IMR-90 (cell line): ENCODE results near the gene C4orf33. TPM values are rescaled to one million over a fixed set of nuclear protein-coding genes. Genes with fewer than 3 reads are reported as not detected.

Source experiments
- ATAC-seq: fragments of 200-7000 bp; cut with Tn5 transposase; 2 replicates; pipeline ENCODE4 v1.9.1; 2020; ENCODE audit warnings: low read depth, mild to moderate bottlenecking, moderate library complexity
- BruUV-seq: library from RNA; stranded (reverse); fragments of 400-500 nt; replicated peaks from 2 replicates; lab custom pipeline; 2021; lab: Mats Ljungman, UMichigan
- CTCF ChIA-PET: fragments of 300-600 bp; formaldehyde crosslinking; extraction: SDS; loops from one replicate; lab custom pipeline; 2021; ENCODE audit warnings: antibody characterized with exemption; lab: Yijun Ruan, JAX
- POLR2A ChIA-PET: fragments of 300-600 bp; sonication (Branson Sonifier 250); formaldehyde crosslinking; loops from one replicate; lab custom pipeline; 2022; ENCODE audit warnings: antibody characterized with exemption; ENCODE audit not compliant: unreplicated experiment; lab: Charles Lee
- DNase-seq: peaks from one replicate; pipeline ENCODE4 v3.0.0; 2013
- H2AFZ ChIP-seq: replicated peaks from 2 replicates; pipeline ENCODE3; 2013; ENCODE audit warnings: low read length, mild to moderate bottlenecking; ENCODE audit not compliant: poor library complexity
- H2AK5ac ChIP-seq: 2 replicates; pipeline ENCODE4 v1.6.1; 2013; ENCODE audit warnings: low read depth, low read length, inconsistent platforms
- H2AK9ac ChIP-seq: replicated peaks from 2 replicates; pipeline ENCODE3; 2013; ENCODE audit warnings: mild to moderate bottlenecking, low read depth, low read length, moderate library complexity; ENCODE audit not compliant: poor library complexity
- H2BK120ac ChIP-seq: 2 replicates; pipeline ENCODE4 v1.6.1; 2013; ENCODE audit warnings: low read depth, low read length, inconsistent platforms
- H2BK15ac ChIP-seq: 3 replicates; pipeline ENCODE4 v1.6.1; 2013; ENCODE audit warnings: low read depth, low read length, inconsistent platforms
- H2BK20ac ChIP-seq: 2 replicates; pipeline ENCODE4 v1.6.1; 2013; ENCODE audit warnings: low read depth, mild to moderate bottlenecking, inconsistent platforms, low read length, moderate library complexity
- H2BK5ac ChIP-seq: 2 replicates; pipeline ENCODE4 v1.6.1; 2013; ENCODE audit warnings: mild to moderate bottlenecking, low read depth, low read length, inconsistent platforms; ENCODE audit not compliant: poor library complexity, severe bottlenecking
- H3K14ac ChIP-seq: replicated peaks from 2 replicates; pipeline ENCODE4 v1.6.1; 2013; ENCODE audit warnings: low read depth, low read length, inconsistent platforms
- H3K18ac ChIP-seq: 2 replicates; pipeline ENCODE4 v1.6.1; 2013; ENCODE audit warnings: low read depth, low read length, control low read depth
- H3K23ac ChIP-seq: 2 replicates; pipeline ENCODE4 v1.6.1; 2013; ENCODE audit warnings: low read depth, low read length, inconsistent platforms
- H3K27ac ChIP-seq: 2 replicates; pipeline ENCODE4 v1.5.1; 2013; ENCODE audit warnings: mild to moderate bottlenecking, control low read depth, low read length; ENCODE audit not compliant: insufficient read depth
- H3K27me3 ChIP-seq: 2 replicates; pipeline ENCODE4 v1.6.1; 2013; ENCODE audit warnings: low read length; ENCODE audit not compliant: control insufficient read depth, insufficient read depth
- H3K36me3 ChIP-seq: 2 replicates; pipeline ENCODE4 v1.6.1; 2013; ENCODE audit warnings: low read length, mixed read lengths; ENCODE audit not compliant: control insufficient read depth, insufficient read depth
- H3K4ac ChIP-seq: 2 replicates; pipeline ENCODE4 v1.6.1; 2013; ENCODE audit warnings: low read depth, low read length, inconsistent platforms
- H3K4me1 ChIP-seq: 2 replicates; pipeline ENCODE4 v1.6.1; 2013; ENCODE audit warnings: low read length, mixed read lengths; ENCODE audit not compliant: control insufficient read depth, insufficient read depth
- H3K4me2 ChIP-seq: 2 replicates; pipeline ENCODE4 v1.6.1; 2013; ENCODE audit warnings: low read depth, mild to moderate bottlenecking, control low read depth, low read length, moderate library complexity
- H3K4me3 ChIP-seq: 2 replicates; pipeline ENCODE4 v1.5.1; 2013; ENCODE audit warnings: low read depth, mild to moderate bottlenecking, control low read depth, low read length, moderate library complexity; ENCODE audit not compliant: insufficient read depth
- H3K56ac ChIP-seq: 2 replicates; pipeline ENCODE4 v1.6.1; 2013; ENCODE audit warnings: low read length, inconsistent platforms; ENCODE audit not compliant: insufficient read depth; ENCODE audit errors: extremely low read depth
- H3K79me1 ChIP-seq, 2 experiments: 2 replicates each; pipeline ENCODE4 v1.6.1; 2013; ENCODE audit warnings: low read length in 2 of 2, inconsistent platforms in 1 of 2, low read depth in 1 of 2
- H3K9ac ChIP-seq: 2 replicates; pipeline ENCODE4 v1.6.1; 2013; ENCODE audit warnings: low read depth, low read length, control low read depth
- H3K9me1 ChIP-seq: 2 replicates; pipeline ENCODE4 v1.6.1; 2013; ENCODE audit warnings: low read length, inconsistent platforms; ENCODE audit not compliant: insufficient read depth
- H3K9me3 ChIP-seq: 2 replicates; pipeline ENCODE4 v1.6.1; 2013; ENCODE audit warnings: low read length; ENCODE audit not compliant: control insufficient read depth, insufficient read depth
- H4K20me1 ChIP-seq: 2 replicates; pipeline ENCODE4 v1.6.1; 2013; ENCODE audit warnings: low read length, inconsistent platforms; ENCODE audit not compliant: insufficient read depth
- H4K5ac ChIP-seq: 2 replicates; pipeline ENCODE4 v1.6.1; 2013; ENCODE audit warnings: mild to moderate bottlenecking, low read depth, low read length, control low read depth
- H4K8ac ChIP-seq, 2 experiments: 2 replicates each; pipeline ENCODE4 v1.6.1; 2013; ENCODE audit warnings: low read depth in 2 of 2, low read length in 2 of 2, control low read depth in 1 of 2, inconsistent platforms in 1 of 2
- H4K91ac ChIP-seq: 2 replicates; pipeline ENCODE4 v1.6.1; 2013; ENCODE audit warnings: low read depth, low read length, inconsistent platforms; ENCODE audit not compliant: insufficient read depth
- BHLHE40 ChIP-seq: fragments of 150-350 bp; IDR thresholded peaks from 2 replicates; pipeline ENCODE4 v1.6.1; 2016; ENCODE audit warnings: mild to moderate bottlenecking, low read depth, low read length
- CEBPB ChIP-seq: IDR thresholded peaks from 2 replicates; pipeline ENCODE4 v1.6.1; 2012; ENCODE audit warnings: low read depth, low read length, improper control_type of control experiment
- CHD1 ChIP-seq: IDR thresholded peaks from 2 replicates; pipeline ENCODE4 v1.6.1; 2012; ENCODE audit warnings: low read depth, low read length, improper control_type of control experiment
- FOS ChIP-seq: fragments of 150-350 bp; IDR thresholded peaks from 2 replicates; pipeline ENCODE4 v1.6.1; 2016; ENCODE audit warnings: low read depth, low read length
- MAFK ChIP-seq: IDR thresholded peaks from 2 replicates; pipeline ENCODE4 v1.6.1; 2012; ENCODE audit warnings: low read depth, low read length, improper control_type of control experiment
- MAZ ChIP-seq: IDR thresholded peaks from 2 replicates; pipeline ENCODE4 v1.6.1; 2012; ENCODE audit warnings: low read depth, mild to moderate bottlenecking, low read length, improper control_type of control experiment, moderate library complexity, borderline replicate concordance
- MXI1 ChIP-seq: IDR thresholded peaks from 2 replicates; pipeline ENCODE4 v1.6.1; 2012; ENCODE audit warnings: low read depth, mild to moderate bottlenecking, low read length, moderate library complexity, borderline replicate concordance
- NFE2L2 ChIP-seq: fragments of 150-350 bp; IDR thresholded peaks from 2 replicates; pipeline ENCODE4 v1.6.1; 2016; ENCODE audit warnings: low read depth, mild to moderate bottlenecking, low read length
- POLR2A ChIP-seq: IDR thresholded peaks from 2 replicates; pipeline ENCODE4 v1.6.1; 2012; ENCODE audit warnings: mild to moderate bottlenecking, low read depth, low read length
- RAD21 ChIP-seq: IDR thresholded peaks from 2 replicates; pipeline ENCODE4 v1.6.1; 2012; ENCODE audit warnings: low read length, improper control_type of control experiment
- RCOR1 ChIP-seq: IDR thresholded peaks from 2 replicates; pipeline ENCODE4 v1.6.1; 2012; ENCODE audit warnings: mild to moderate bottlenecking, low read length, improper control_type of control experiment; ENCODE audit not compliant: insufficient replicate concordance
- RFX5 ChIP-seq: IDR thresholded peaks from 2 replicates; pipeline ENCODE4 v1.8.0; 2012; ENCODE audit warnings: low read depth, mild to moderate bottlenecking, low read length, moderate library complexity
- SMC3 ChIP-seq: fragments of 150-350 bp; IDR thresholded peaks from 2 replicates; pipeline ENCODE4 v1.6.1; 2016; ENCODE audit warnings: low read depth, mild to moderate bottlenecking, antibody characterized with exemption, low read length, moderate library complexity
- USF2 ChIP-seq: fragments of 150-350 bp; IDR thresholded peaks from 2 replicates; pipeline ENCODE4 v1.6.1; 2017; ENCODE audit warnings: mild to moderate bottlenecking, antibody characterized with exemption, low read length, low read depth
- WGBS, 2 experiments: methylation state at CpG; one replicate each; pipeline versions ENCODE4 v1.1.5 to v1.1.7; 2013; ENCODE audit warnings: missing lambda C conversion rate in 2 of 2; ENCODE audit not compliant: insufficient read length in 1 of 2; ENCODE audit errors: extremely low coverage in 2 of 2; 5-methylcytosine and 5-hydroxymethylcytosine counted together
- dilution Hi-C: fragments of 300-500 bp; cut with HindIII; formaldehyde crosslinking; loops from one replicate; pipeline ENCODE4 v1.14.3; 2018; ENCODE audit warnings: low sequenced_read_pairs; ENCODE audit not compliant: unreplicated experiment
- in situ Hi-C: fragments of 300-500 bp; cut with MboI; formaldehyde crosslinking; loops from 3 replicates; pipeline ENCODE4 v1.14.3; 2019; ENCODE audit warnings: low sequenced_read_pairs, inconsistent platforms, mixed read lengths
- intact Hi-C: fragments of 100-400 bp; cut with micrococcal nuclease; formaldehyde crosslinking; loops from 2 replicates; pipeline ENCODE4 v1.10.0; 2022
- polyA plus RNA-seq, 3 experiments: library from polyadenylated mRNA; depleted of rRNA; stranded (reverse); fragments of >200 nt; gene quantifications; 2 replicates each; pipeline ENCODE4 v1.2.3, GENCODE V29; 2012; ENCODE audit warnings: low replicate concordance in 1 of 3
- total RNA-seq: library from RNA; depleted of rRNA; stranded (reverse); fragments of >200 nt; gene quantifications from 2 replicates; pipeline ENCODE4 v1.2.3, GENCODE V29; 2012
- TF ChIP-seq, protein P1 (sequence below): fragments of 150-350 bp; IDR thresholded peaks from 2 replicates; pipeline ENCODE4 v1.6.1; 2016; ENCODE audit warnings: low read depth, mild to moderate bottlenecking, low read length, moderate library complexity, borderline replicate concordance
- TF ChIP-seq, protein P2 (sequence below): conservative IDR thresholded peaks from 2 replicates; pipeline ENCODE4 v1.5.1; 2012; ENCODE audit warnings: mild to moderate bottlenecking, low read depth, low read length, improper control_type of control experiment

C4orf33 gene
- total and polyA plus RNA-seq, 2 of the 4 experiments (the other 2 are of a cell fraction): 4.7 to 5.3 TPM

GRCh38 chr4:129062580-129062979, 33.4 kb upstream of the C4orf33 start:
- Histone ChIP-seq H3K9me1 (no peaks in the 10 kb centered on the region), H4K5ac (no peak overlapping the region), H2BK120ac (no peak overlapping the region), H4K91ac (no peak overlapping the region), H3K4me1 (no peaks in the 10 kb centered on the region), H3K4me2 (no peak overlapping the region), H4K8ac (no peak overlapping the region), H3K56ac (no peak overlapping the region), H3K9ac (no peak overlapping the region), H3K14ac (no peak overlapping the region), H3K18ac (no peak overlapping the region), H3K4ac (no peak overlapping the region), H3K36me3 (peaks cover 5% of the 10 kb centered on the region), H2BK15ac (no peak overlapping the region), H3K27me3 (no peaks in the 10 kb centered on the region), H2BK20ac (no peak overlapping the region), H3K4me3 (no peak overlapping the region), H3K23ac (no peak overlapping the region), H3K9me3 (peaks cover 26% of the 10 kb centered on the region), H2AK9ac (no peak overlapping the region), H3K27ac (no peak overlapping the region), H2AFZ (no peak overlapping the region), H2BK5ac (no peak overlapping the region), H2AK5ac (no peak overlapping the region), H4K20me1 (no peaks in the 10 kb centered on the region), H3K79me1 (peaks cover 4 to 6% of the 10 kb centered on the region in 2 experiments; a peak in 3 of 4 replicates)
- DNase-seq: no peak
- intact Hi-C loops (no loop called here), in situ Hi-C loops (no loop called here), dilution Hi-C loops (no loop called here)
- BruUV-seq: no TSS peak
- ChIA-PET CTCF (no interaction called here), POLR2A (no interaction called here)
- no peak for ATAC-seq
- whole genome bisulfite sequencing, 2 experiments: 100% methylated on average over 2 of the region's 3 CpGs; no CpG with 5 or more reads in 1 of the 2 experiments
- TF ChIP-seq MAFK (no peak), MXI1 (no peak), BHLHE40 (no peak), NFE2L2 (no peak), RAD21 (no peak), CHD1 (no peak), RCOR1 (no peak), POLR2A (no peak), MAZ (no peak), SMC3 (no peak), RFX5 (no peak), CEBPB (no peak), USF2 (no peak), FOS (no peak)
- TF ChIP-seq, protein P1, sequence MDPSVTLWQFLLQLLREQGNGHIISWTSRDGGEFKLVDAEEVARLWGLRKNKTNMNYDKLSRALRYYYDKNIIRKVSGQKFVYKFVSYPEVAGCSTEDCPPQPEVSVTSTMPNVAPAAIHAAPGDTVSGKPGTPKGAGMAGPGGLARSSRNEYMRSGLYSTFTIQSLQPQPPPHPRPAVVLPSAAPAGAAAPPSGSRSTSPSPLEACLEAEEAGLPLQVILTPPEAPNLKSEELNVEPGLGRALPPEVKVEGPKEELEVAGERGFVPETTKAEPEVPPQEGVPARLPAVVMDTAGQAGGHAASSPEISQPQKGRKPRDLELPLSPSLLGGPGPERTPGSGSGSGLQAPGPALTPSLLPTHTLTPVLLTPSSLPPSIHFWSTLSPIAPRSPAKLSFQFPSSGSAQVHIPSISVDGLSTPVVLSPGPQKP: no peak
- TF ChIP-seq, protein P2, sequence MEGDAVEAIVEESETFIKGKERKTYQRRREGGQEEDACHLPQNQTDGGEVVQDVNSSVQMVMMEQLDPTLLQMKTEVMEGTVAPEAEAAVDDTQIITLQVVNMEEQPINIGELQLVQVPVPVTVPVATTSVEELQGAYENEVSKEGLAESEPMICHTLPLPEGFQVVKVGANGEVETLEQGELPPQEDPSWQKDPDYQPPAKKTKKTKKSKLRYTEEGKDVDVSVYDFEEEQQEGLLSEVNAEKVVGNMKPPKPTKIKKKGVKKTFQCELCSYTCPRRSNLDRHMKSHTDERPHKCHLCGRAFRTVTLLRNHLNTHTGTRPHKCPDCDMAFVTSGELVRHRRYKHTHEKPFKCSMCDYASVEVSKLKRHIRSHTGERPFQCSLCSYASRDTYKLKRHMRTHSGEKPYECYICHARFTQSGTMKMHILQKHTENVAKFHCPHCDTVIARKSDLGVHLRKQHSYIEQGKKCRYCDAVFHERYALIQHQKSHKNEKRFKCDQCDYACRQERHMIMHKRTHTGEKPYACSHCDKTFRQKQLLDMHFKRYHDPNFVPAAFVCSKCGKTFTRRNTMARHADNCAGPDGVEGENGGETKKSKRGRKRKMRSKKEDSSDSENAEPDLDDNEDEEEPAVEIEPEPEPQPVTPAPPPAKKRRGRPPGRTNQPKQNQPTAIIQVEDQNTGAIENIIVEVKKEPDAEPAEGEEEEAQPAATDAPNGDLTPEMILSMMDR: no peak
